D341Med (cell line): ENCODE data around the gene TRAPPC12.

ENCODE experiments used
- DNase-seq: peaks from one replicate; pipeline ENCODE4 v3.0.0; 2012; ENCODE audit warnings: low spot score

TRAPPC12 gene

DNA sequence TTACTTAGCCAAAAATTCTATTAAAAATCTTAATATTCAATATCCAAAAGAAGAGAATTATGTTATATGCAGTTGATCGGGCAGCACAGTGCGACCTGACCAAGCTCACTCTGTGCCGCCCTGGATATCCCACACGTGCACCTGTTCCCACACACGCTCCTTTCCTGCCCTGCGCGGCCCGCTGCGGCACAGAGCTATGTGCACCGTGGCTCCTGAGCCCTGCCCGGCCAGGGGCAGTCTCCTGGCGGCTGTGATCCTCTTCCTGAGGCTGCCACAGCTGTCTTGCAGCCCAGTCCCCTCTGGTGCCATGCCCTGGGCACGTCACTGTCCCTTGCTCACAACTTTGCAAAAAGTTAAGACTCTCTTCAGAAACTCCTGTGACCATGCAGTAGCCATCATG, 29.3 kb downstream of the TRAPPC12 start:
- no peak for DNase-seq

DNA sequence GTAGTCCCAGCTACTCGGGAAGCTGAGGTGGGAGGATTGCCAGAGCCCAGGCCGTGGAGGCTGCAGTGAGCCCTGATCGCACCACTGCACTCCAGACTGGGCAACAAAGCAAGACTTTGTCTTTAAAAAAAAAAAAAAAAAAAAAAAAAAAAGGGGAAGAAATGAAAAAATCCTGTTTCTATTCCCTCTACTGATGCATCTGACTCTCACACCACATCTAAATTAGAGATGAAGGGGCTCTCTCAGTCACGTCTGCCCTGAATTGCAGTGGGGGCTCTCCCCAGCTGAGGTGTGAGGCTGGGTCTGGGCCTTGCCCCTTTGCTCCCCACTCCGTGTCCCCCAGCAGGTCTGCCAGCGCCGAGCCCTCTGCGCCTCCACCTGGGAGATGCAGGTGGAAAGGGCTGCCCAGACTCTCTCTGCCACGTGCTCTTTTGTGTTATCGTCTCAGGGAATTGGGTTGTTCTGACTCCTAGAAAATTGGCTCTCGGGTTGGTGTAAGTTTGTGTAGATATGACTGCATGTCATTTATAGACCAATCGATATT, 30.2 kb downstream of the TRAPPC12 start:
- no peak for DNase-seq

DNA sequence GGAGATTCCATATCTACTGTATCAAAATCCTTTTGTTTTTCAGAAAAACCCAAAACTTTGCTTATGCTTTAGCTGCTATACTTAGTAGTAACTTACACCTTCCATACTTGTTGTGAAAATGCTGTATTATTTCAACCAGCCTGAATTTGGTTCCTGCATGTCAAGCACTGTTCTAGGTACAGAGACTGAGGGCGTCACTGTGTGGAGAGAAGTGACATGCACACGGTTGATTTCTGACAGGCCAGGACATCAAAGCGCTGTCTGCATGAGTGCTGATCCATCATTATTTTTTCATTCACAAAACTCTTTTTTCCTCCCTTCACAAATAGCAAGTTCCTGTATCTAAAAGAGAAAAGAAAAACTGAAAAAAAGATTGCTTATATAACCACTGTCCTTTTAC, 31.6 kb downstream of the TRAPPC12 start:
- no peak for DNase-seq

DNA sequence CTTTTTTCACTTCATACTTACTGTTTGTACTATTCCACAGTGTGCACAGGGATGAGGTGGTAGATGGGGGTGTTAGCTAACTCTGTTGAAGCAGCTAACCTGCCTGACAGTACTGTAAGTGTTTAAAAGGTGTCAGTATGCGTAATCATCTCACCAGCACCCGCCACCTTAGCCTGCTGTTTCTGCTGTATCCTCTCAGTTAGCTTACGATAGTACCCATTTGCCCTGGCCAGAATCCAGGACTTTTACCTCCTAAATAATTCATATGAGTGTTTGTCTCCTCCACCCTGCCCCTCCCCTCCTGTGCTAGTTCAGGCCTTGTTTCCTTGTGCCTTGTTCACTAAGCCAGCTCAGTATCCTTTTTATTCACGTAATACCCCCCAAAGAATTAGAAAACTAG, 34.2 kb downstream of the TRAPPC12 start:
- no peak for DNase-seq

DNA sequence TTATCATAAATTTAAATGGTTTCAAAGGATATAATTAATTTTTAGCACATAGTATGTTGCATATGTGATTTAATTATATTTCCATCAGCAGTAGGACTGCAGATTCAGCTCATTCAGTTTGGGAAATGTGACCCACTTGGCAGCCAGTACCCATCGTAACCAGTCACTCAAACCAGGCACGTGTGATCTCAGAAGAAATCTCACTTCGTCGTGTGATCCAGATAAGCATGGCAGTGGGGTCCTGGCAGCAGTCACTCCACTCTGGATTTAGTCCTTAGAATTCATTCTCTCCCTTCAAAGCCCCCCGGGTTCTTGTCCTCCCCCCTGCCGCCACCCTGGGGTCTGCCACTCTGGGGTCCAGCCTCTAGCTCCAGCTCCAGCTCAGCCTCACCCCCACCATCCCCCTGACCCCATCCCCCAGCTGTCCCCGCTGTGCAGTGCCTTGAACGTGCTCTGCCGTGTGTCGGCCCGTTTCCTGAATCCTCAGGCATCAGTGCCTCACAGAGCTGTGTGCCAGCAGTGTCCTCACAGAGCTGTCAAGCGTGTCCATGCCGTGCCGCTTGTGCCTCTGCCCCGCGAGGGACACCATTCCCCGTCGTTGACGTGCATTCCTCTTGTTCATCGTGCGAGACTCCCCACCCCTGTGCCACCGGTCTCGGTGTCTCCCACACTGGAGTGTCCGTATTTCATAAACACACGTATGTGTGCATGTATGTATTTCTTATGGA, 34.8 kb downstream of the TRAPPC12 start:
- no peak for DNase-seq

DNA sequence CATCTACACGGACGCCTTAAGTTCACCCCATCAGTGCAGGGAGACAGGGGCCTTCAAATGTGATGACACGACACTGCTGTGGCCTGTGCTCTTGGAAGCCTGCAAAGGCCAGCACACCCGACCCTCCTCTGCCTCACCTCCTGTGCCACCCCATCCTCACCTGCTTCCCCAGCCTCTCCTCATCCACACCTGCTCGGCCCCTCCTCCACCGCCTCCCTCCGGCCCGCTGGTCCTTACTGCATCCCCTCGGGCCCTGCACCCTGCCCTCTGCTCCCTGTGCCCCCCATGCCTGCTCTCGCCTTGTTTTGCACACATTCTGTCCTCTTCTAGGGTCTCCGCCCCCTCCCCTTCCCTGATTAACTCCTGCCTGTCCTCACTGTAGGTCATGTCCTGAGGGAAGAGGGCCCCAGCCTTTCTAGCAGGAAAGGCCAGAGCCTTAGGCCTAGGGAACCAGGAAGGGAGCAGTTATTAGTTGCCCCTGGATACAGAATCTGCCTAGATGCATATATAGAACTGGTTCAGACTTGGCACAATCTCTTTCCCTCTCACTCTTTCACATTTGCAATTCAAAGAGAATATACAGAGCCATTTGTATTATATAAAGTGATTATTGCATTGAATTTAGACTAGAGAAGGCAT, 39.4 kb downstream of the TRAPPC12 start:
- DNase-seq, result no peak

DNA sequence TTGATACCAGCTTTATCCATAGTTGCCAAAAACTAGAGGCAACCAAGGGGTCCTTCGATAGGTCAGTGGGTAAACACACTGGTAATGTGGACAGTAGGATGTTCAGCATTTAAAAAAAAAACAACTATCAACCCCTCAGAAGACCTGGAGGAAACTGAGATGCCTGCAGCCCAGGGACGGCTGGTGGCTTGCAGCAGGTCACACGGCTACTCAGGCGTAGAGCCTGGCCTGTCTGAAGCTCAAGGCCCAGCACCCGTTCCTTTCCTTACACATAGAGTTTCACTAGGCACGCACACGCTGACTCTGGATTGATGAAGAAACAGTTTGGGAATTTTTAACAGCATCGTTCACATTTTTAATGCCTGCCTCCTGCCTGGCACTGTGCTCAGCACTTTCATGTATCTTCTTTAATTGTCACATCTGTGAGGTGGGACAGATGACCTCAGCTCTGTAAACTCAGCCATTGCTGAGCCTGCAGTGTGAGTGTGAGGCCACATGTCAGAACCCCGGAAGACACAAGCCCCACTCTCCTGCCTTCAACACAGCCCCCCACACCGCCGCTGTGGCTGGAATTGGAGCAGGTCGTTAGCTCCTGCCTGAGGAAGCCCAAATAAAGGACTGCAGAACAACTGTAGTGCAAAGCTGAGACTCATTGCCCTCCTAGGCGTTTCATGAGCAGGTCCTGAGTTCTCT, 40.7 kb downstream of the TRAPPC12 start:
- no peak for DNase-seq

DNA sequence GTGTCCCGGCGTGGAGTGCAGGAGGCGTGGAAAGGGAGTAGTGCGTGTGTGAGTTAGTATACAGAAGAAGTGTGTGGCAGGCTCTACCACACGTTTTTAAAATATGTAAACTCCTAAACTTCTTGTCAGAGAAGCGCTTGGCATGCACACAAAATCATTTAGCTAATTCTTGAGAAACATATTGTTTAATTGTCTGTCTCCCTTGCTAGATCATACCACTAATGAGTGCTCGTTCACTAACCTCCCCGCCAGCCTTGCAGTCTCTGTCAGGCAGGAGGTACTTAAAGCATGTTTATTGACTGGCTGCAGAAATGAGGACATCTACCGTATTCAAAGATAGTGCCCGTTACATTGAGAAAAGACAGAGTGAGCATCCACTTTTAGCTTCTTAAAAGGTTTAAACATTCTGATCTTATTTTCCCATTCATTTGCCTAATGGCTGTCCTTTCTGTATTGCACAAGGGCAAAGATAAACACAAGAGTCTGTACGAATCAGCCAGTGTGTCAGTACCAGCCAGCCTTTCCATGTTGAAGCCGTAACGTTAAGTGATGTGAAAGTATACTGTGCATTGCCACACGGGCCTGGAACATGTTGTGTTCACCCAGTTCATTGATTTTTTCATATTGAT, 41.4 kb downstream of the TRAPPC12 start:
- no peak for DNase-seq

DNA sequence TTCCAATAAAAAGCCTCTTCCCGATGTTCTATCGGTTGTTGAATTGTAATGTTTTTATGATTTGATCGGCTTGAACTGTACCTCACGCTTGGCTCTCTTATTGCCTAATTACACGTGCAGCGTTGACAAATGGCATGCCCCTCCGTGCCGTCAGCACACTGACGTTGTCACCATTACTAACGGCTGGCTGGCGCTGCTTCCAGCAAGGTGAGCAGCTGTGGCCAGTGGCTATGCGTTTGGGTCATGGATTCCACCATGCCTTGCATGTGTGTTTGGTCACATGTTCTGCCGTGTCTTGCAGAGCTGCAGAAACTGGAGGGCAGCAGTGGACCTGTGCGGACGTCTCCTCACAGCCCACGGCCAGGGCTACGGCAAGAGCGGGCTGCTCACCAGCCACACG, 42.1 kb downstream of the TRAPPC12 start:
- no peak for DNase-seq

DNA sequence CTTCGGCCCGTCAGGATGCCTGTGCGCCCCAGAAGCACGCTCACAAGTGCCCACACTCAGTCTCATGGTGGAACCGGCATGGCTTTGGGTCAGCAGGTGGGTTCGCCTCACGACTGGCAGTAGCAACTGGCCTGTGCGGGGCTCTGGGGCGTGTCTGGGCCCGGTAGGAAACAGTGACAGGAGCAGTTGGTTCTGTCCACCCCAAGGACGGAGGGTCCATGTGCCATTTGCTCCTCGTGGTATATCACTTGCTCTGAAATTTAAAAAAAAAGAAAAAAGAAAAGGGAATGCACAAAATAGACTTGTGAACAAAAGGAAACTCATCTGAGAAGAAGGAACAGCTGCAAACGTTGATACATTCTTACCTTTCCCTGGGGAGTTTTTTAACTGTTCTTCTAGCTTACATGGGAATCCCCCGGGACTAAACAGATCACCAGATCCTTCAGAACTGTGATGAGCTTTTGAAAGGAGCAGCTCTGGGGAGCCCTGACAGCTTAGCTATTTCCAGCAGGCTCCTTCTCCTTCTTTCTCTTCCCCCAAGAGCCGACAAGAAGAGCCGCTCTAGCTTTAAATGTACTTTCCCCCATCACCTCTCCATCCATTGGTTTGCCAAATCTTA, 42.8 kb downstream of the TRAPPC12 start:
- DNase-seq, result no peak

DNA sequence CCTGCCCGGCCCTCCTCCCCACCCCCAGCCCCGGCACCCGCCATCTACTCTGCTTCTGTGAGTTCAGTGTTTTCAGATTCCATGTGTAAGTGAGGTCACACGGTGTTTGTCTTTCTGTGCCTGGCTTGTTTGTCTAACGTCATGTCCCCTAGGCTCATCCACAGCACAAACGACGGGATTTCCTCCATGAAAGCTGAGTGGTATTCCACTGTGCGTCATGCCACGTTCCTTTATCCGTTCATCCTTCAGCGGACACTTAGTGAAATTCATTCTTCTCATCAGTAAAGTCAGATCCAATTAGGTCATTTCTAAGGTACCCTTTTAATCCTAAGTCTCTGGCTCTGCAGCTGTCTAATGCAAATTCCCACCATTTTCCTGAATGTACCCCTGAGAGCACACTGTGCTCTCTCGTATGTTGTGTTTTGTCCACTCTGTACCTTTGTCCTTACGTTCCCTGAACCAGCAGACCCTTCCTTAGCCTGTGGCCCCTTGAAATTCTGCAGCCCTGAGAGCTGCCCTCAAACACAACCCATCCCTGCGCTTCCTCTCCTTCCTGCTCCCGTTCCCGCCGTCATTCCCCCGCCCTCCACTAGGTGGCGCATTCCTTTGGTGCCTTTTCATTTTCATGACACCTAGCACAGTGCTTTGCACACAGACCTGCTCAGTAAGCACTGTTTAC, 44.1 kb downstream of the TRAPPC12 start:
- DNase-seq, result peak; percentile 78

DNA sequence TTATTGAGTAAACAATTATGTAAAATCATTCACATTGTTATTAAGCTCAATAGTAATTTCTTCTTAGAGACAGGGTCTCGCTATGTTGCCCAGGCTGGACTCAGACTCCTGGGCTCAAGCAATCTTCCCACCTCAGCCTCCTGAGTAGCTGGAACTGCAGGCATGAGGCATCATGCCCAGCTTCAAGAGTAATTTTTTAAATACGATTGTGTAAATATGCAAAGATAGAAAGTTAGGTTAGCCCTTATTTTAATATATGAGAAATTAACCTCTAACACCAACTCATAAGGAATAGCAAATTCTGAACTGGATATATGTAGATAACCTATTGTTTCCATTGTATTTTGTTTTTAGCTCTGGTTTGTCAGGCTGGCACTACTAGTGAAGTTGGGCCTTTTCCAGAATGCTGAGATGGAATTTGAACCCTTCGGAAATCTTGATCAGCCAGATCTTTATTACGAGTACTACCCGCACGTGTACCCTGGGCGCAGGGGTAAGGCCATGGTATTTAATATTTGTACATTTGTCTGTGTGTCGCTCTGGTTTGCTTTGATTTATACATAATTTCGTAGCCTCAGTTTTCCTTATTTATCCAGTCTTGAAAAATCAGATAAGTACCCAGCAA, 44.8 kb downstream of the TRAPPC12 start:
- no peak for DNase-seq

DNA sequence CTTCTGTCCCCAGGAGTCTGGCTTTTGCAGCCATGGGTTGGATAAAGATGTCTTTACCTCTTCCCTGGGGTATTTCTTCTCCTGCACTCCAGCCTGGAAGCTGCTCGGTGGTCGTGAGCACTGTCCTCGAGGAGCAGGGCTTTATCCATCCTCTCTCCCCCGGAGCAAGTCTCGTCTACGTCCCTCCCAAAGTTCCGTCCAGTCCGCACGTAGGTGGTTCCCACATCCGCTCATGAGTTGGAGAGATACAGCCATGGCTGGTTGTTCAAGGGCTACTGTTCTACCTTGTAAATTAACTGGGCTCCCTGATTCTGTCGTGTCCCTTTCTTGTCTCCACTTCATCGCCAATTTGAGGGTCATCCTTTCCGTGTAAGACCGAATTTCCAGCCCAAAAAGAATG, 47.1 kb downstream of the TRAPPC12 start:
- DNase-seq, result no peak

DNA sequence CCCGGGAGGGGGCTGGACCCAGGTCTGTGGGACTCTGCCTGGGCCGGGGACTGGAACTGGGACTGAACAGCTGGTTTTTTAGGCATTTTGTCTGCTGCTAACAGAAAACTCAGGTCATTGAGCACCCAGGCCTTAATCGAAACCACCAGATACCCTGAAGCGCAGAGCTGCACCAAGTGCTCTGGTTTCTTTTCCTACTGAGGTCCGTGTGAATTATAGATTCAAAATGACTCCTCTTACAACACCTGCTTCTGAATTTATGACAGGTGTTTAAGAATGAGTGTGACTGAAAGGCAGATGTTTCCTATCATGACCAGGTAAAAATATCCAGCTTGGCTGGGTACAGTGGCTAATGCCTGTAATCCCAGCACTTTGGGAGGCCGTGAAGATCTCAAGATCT, 47.8 kb downstream of the TRAPPC12 start:
- DNase-seq, result no peak

DNA sequence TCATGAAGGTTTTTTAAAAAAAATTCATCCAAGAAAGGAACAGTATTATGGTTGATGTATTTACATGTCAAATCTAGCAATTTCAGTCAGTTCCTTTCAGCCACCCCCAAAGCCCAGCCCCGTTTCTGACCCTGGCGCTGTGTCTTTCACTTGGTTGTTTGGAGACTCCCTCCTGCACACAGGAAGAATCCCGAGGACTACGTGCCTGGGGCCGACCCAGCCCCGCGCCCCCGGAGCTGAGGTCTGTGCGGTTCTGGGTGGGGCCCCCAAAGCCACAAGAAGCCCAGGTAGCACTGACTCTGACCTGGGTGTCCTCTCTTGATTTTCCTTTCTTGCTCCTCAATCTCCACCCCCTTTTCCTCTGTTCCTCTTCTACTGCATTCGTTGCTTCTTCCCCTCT, 49.1 kb downstream of the TRAPPC12 start:
- no peak for DNase-seq

DNA sequence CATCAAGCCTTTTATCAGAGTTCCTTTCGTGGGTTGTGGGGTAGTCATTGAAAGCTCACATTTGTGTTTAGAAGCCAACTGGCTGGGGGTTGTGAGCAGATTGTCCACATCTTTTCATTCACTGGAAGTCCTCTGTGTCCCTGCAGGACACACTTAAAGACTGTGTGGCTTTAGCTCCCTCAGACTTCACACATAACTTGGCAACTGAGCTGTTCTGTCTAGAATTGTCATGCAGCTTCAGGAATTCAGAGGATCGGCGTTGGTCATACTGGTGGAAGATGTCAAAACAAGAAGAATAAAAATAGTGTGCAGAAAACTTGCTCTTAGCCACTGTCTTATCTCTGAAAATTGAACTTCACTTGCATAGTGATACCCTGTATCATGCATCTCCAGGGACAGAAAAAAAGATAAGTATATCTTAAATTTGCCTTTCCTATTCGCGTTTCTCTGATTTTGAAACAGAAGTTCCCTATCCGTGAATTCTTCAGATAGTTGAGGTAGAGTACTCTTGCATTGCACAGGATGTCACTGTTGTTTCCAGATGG, 49.6 kb downstream of the TRAPPC12 start:
- no peak for DNase-seq

DNA sequence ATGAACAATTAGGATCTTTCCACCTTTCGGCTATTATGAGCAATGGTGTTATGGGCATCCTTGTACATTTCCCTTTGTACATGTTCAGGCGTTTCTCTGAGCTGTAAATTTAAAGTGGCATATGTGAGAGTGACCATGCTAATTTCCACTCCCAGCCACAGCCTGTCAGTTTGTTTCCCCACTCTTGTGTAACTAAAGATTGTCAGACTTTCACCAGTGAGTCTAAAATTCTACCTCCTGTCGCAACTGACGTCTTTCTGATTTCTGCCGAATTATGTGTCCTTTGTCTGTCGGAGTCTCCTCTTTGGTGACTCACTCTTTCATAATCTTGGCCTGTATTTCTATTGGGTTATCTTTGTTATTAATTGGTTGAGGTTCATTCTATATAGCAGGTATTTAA, 50.7 kb downstream of the TRAPPC12 start:
- no peak for DNase-seq

DNA sequence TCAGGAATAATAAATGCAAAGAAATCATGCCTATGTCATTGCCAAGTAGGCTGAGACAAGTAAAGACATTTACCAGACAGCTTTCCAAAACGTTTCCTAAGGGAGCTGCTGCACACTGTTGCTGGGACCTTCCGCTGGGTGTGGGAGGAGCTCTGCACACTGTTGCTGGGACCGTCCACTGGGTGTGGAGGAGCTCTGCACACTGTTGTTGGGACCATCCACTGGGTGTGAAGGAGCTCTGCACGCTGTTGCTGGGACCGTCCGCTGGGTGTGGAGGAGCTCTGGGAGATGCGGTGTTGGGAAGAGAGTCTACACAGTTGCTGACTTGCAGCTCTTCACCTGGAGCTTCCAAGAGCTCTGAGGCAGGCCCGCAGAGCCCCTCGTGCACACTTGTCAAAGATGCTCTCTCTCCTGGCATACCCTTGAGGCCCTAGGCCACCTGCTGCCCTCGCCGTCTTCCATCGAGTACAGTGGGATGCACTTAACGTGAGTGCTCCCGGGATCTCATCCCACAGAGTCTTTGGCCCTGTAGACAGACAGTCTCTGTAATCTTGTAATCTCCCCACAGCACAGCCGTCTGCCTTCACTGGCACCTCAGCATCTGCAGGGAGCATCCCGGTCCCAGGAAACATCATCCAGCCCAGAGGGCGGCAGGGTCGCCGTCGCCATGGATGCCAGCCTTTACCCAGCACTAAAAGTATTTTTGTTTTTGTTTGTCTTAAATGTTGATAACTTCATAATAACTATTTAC, 51.4 kb downstream of the TRAPPC12 start:
- peak; percentile 71 for DNase-seq

DNA sequence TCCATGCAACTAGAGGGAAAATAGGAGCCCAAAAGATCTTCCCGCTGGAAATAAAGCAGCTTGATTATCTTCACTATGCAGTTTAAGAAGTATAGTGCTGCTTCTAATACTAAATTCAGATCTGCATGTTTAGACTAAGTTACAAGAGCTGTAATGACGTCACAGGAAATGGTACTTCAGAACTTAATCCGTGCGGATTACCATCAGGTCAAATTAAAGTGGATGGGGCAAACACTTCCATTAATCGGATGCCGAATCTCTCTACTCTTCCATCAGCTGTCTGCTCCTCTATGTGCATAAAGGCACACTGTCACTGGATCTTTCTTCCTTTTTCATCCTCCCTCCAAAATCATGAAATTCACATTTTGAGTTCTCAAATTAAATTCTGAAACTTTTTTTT, 52.6 kb downstream of the TRAPPC12 start:
- DNase-seq, result peak; percentile 52

DNA sequence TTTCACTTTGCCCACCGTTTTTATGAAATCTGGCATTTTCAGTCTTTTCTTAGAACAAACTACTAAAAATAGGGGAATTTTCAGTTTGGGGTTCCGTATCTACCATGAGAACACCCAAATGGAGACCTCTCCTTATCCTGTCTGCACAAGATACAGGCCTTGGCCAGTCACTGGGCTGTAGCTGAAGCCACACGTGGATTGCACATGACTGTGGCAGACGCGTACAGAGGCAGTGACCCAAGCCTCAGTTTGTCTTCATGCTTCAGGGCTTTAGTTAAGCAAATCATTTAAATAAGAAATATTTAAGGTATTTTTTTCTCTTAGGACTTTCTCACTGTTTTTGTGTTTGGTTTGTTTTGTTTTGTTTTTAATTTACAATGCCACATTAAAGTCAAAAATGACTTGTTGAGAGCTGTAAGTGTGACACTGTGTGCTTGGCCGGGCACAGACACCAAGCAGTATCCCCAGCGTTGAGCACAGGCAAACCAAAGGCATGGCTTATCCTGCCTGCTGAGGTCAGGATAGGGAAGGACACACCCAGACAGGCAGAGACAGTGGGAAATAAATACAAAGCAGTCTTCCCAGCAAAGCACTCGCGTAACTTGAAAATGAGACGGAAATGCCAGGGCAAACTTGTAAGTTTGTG, 53.3 kb downstream of the TRAPPC12 start:
- no peak for DNase-seq
